ENCODE results near the gene GSX2. TPM values are rescaled to one million over a fixed set of nuclear protein-coding genes. Genes with fewer than 3 reads are reported as not detected.

Gene GSX2
- total and polyA plus RNA-seq, 2 of the 13 experiments (the other 11 are each of a cell fraction or from before 2014, with no cell fraction given), result not detected

DNA sequence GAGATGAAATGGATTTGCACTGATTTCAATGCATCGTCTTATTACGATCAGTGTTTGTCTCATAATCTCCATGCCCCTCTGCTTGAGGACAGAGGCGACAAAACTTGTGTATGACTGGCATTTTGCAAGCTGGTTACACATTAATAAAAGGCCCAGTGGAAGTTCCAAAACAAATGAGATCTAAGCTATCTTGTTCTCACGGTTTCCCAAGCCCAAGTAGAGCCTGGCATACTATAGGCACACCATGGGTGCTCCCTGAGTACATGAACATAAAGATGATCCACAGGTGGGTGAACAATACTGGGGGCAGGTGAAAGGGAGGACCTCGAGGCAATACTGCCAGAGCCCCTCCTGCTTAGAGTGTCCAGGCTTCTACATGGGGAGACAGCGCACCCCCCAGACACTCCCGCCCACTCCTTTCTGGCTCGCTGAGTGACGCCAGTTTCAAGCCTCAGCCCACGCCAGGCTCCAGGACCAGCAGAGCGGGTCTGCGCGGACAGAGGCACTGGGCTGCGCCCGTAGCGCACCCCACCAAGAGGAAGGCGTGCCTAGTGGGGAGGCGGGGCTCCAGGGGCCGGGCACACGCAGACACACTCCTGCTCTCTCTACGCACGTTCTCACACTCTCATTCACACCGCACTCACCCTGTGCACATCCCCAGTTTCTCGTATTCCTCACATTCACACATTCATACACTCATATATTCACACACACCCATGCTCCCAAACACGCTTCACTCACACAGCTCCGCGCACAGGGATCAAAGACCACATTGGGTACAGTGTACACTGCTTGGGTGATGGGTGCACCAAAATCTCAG, 8.9 kb upstream of the GSX2 start (continued):
- TF ChIP-seq NFE2L1 (CRISPR knock-in tag; IDR thresholded peaks at IDR 0.05; ENCODE audit: borderline replicate concordance) (no peak), KMT2A (CRISPR knock-in tag; IDR thresholded peaks at IDR 0.05) (no peak), MBNL3 (CRISPR knock-in tag; conservative IDR thresholded peaks at IDR 0.05) (no peak), ZNF546 (CRISPR knock-in tag; conservative IDR thresholded peaks at IDR 0.05) (0 out of 2 replicates have a peak, but pooled peaks have one; percentile 35), ZNF629 (CRISPR knock-in tag; conservative IDR thresholded peaks at IDR 0.05) (peak; percentile 59; the same call in 1 of the 2 replicates), ZNF773 (CRISPR knock-in tag; IDR thresholded peaks at IDR 0.05; ENCODE audit: borderline replicate concordance) (no peak), SMAD9 (CRISPR knock-in tag; IDR thresholded peaks at IDR 0.05) (no peak), ZNF850 (CRISPR knock-in tag; conservative IDR thresholded peaks at IDR 0.05) (no peak), SAFB2 (CRISPR knock-in tag; IDR thresholded peaks at IDR 0.05; ENCODE audit: borderline replicate concordance, low read depth) (no peak), HOXD1 (CRISPR knock-in tag; IDR thresholded peaks at IDR 0.05) (no peak), RCOR2 (CRISPR knock-in tag; IDR thresholded peaks at IDR 0.05) (no peak), PBX3 (CRISPR knock-in tag; IDR thresholded peaks at IDR 0.05; ENCODE audit: borderline replicate concordance) (no peak), MAFF (IDR thresholded peaks at IDR 0.05; ENCODE audit: low read depth, low read length) (no peak), EHMT2 (IDR thresholded peaks at IDR 0.05; ENCODE audit: borderline replicate concordance, low read depth, low read length) (no peak), THYN1 (CRISPR knock-in tag; IDR thresholded peaks at IDR 0.05; ENCODE audit: borderline replicate concordance, low read depth) (no peak), ZNF235 (CRISPR knock-in tag; IDR thresholded peaks at IDR 0.05; ENCODE audit: borderline replicate concordance) (no peak), MYNN (CRISPR knock-in tag; IDR thresholded peaks at IDR 0.05; ENCODE audit: low read depth) (no peak), SMAD1 (CRISPR knock-in tag; IDR thresholded peaks at IDR 0.05; ENCODE audit: borderline replicate concordance, low read depth) (no peak), RBFOX2 (IDR thresholded peaks at IDR 0.05; ENCODE audit: low read depth, low read length) (no peak), WIZ (CRISPR knock-in tag; IDR thresholded peaks at IDR 0.05) (no peak)
- TF ChIP-seq, protein P1, sequence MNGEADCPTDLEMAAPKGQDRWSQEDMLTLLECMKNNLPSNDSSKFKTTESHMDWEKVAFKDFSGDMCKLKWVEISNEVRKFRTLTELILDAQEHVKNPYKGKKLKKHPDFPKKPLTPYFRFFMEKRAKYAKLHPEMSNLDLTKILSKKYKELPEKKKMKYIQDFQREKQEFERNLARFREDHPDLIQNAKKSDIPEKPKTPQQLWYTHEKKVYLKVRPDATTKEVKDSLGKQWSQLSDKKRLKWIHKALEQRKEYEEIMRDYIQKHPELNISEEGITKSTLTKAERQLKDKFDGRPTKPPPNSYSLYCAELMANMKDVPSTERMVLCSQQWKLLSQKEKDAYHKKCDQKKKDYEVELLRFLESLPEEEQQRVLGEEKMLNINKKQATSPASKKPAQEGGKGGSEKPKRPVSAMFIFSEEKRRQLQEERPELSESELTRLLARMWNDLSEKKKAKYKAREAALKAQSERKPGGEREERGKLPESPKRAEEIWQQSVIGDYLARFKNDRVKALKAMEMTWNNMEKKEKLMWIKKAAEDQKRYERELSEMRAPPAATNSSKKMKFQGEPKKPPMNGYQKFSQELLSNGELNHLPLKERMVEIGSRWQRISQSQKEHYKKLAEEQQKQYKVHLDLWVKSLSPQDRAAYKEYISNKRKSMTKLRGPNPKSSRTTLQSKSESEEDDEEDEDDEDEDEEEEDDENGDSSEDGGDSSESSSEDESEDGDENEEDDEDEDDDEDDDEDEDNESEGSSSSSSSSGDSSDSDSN (CRISPR knock-in tag; IDR thresholded peaks at IDR 0.05), result no peak
- TF ChIP-seq, protein P2, sequence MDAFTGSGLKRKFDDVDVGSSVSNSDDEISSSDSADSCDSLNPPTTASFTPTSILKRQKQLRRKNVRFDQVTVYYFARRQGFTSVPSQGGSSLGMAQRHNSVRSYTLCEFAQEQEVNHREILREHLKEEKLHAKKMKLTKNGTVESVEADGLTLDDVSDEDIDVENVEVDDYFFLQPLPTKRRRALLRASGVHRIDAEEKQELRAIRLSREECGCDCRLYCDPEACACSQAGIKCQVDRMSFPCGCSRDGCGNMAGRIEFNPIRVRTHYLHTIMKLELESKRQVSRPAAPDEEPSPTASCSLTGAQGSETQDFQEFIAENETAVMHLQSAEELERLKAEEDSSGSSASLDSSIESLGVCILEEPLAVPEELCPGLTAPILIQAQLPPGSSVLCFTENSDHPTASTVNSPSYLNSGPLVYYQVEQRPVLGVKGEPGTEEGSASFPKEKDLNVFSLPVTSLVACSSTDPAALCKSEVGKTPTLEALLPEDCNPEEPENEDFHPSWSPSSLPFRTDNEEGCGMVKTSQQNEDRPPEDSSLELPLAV (CRISPR knock-in tag; conservative IDR thresholded peaks at IDR 0.05; ENCODE audit: low read depth), result no peak
- TF ChIP-seq, protein P3, sequence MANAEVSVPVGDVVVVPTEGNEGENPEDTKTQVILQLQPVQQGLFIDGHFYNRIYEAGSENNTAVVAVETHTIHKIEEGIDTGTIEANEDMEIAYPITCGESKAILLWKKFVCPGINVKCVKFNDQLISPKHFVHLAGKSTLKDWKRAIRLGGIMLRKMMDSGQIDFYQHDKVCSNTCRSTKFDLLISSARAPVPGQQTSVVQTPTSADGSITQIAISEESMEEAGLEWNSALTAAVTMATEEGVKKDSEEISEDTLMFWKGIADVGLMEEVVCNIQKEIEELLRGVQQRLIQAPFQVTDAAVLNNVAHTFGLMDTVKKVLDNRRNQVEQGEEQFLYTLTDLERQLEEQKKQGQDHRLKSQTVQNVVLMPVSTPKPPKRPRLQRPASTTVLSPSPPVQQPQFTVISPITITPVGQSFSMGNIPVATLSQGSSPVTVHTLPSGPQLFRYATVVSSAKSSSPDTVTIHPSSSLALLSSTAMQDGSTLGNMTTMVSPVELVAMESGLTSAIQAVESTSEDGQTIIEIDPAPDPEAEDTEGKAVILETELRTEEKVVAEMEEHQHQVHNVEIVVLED (CRISPR knock-in tag; IDR thresholded peaks at IDR 0.05; ENCODE audit: borderline replicate concordance), result 0 out of 2 replicates have a peak, but pooled peaks have one; percentile 5

Measured in HepG2 (cell line).